Ramos (cell line): Measurements from ENCODE around the gene VTN.

ENCODE experiments used
- in situ Hi-C: fragments of 300-500 bp; cut with MboI; formaldehyde crosslinking; loops from one replicate; pipeline ENCODE4 v1.14.3; 2022; ENCODE audit warnings: low sequenced_read_pairs; ENCODE audit not compliant: unreplicated experiment

VTN gene

GRCh38 chr17:28372945-28373274 lies 2.8 kb upstream of the VTN start:
- in situ Hi-C loops, result loop anchor here (25.0 kb wide), 3 partner anchors 111 to 1061 kb away; no protein-coding TSS in a partner anchor

- in situ Hi-C loops, result loop anchor here (25.0 kb wide), 3 partner anchors 110 to 1060 kb away; no protein-coding TSS in a partner anchor
These were observed 2.3 kb upstream of the VTN start for GRCh38 chr17:28372203-28372944.

DNA sequence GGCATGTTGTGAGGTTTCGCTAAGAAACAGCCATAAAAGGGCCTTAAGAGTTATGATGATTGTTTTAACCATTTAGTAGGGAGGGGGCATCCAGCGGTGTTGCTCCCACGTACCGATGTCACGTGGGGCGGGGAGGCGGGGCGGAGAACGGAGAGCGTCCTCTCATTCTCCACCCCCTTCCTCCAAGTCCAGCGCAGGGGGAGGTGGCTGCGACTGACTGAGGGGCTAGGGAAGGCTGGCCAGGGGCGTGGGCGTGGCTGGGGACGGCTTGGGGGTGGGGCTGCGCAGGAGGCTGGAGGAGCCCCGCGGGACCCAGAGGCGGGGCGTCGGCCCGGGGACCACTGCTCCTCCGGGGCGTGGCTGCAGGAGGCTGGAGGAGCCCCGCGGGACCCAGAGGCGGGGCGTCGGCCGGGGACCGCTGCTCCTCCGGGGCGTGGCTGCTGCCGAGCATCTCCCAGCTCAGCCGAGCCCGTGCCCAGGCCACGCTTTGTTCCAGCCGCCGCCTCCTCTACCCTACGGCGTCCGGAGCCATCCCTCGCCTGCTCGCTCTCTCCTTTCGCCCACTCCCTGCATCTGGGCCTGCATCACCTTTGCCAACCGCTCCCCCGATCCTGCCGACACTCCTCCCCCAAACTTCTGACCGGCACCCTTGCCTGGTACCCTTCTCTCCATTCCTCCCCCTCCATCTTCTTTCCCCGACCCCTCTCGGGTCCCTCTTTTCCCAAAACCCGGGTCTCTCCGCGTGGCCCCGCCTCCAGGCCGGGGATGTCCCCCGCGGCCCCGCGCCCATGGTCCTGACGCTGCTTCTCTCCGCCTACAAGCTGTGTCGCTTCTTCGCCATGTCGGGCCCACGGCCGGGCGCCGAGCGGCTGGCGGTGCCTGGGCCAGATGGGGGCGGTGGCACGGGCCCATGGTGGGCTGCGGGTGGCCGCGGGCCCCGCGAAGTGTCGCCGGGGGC lies 1.4 kb upstream of the VTN start, which contains the start of gene SARM1:
Gene SARM1, plus strand, starts transcription at position 450 of the 958 bp plus-strand sequence. Its CDS starts 339 bp downstream, at position 789.
- in situ Hi-C loops, result loop anchor here (25.0 kb wide), 3 partner anchors 109 to 1059 kb away; no protein-coding TSS in a partner anchor

GRCh38 chr17:28370744-28371103 lies 617 bp upstream of the VTN start:
- in situ Hi-C loops, result loop anchor here (25.0 kb wide), 3 partner anchors 108 to 1058 kb away; no protein-coding TSS in a partner anchor

- in situ Hi-C loops, result loop anchor here (25.0 kb wide), 3 partner anchors 107 to 1057 kb away; no protein-coding TSS in a partner anchor
These were observed 448 bp downstream of the VTN start for GRCh38 chr17:28369684-28370034.

- in situ Hi-C loops, result loop anchor here (25.0 kb wide), 3 partner anchors 107 to 1057 kb away; no protein-coding TSS in a partner anchor
These were observed 1.0 kb downstream of the VTN start for GRCh38 chr17:28368915-28369683.

DNA sequence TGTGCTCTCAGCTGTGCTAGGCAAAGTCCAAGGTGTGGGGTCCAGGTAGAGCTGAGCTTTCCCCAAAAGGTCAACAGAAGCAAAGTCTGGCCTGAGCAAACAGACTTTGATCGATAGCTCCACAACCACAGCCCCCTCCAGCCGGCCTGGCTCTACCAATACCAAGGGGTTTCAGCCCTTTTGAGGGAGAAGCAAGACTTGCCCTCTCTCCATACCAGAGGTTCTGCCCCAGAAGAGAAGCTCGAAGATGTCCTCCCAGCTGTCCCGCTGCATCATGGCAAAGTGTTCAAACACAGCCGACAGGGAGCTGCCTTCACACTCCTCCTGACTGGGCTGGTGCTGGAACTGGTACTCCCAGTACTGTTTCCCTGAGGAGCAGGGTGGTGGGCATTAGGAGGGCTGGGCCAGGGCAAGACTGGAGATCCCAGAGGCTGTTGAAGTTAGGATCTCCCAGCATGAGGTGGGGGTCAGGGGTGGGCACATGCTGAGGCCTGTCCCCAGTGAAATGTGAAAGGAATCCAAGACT lies 1.7 kb downstream of the VTN start:
- in situ Hi-C loops, result loop anchor here (25.0 kb wide), 3 partner anchors 106 to 1056 kb away; no protein-coding TSS in a partner anchor

GRCh38 chr17:28367641-28368305 lies 2.3 kb downstream of the VTN start:
- in situ Hi-C loops, result loop anchor here (25.0 kb wide), 3 partner anchors 105 to 1055 kb away; no protein-coding TSS in a partner anchor

- in situ Hi-C loops, result loop anchor here (25.0 kb wide), 3 partner anchors 104 to 1054 kb away; no protein-coding TSS in a partner anchor
These were observed 3.5 kb downstream of the VTN start for GRCh38 chr17:28366605-28367004.

GRCh38 chr17:28365487-28365886 lies 4.6 kb downstream of the VTN start:
- in situ Hi-C loops, result loop anchor here (25.0 kb wide), 3 partner anchors 103 to 1053 kb away; no protein-coding TSS in a partner anchor

DNA sequence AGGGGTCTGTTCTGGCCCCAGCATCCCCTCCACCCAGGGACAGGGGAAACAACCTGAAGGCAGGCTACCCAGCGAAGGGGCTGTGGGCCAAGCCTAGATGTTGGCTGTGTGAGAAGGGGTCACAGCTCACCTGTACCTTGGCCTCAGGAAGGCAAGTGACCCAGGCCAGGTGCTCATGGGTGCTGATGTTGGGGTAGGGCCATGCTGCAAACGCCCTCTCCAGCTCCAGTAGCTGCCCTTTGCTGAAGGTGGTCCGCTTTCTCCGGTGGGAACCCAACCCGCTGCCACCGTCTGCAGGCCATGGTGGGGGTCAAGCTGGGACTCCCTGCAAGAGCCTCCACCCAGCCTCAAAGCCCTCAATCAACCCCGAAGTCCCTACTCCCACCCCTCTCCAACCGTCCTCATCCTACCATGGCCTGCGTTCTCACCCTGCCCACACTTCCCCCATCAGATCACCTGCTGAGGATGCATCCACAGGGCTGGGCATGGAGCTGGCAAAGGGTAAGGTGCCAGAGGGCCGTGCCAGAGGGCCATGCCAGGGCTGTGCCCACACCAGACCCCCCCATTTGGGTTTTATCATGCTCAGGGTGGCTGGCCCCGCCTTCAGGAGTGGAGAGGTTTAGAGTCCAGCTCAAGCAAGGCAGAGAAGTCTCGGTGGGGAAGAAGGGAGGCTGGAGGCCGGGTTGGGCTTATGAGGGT lies 5.3 kb downstream of the VTN start, which contains the start of gene SEBOX:
Gene SEBOX, minus strand, starts transcription at position 535 of the 699 bp plus-strand sequence. Its CDS starts 48 bp downstream, at position 487.
- in situ Hi-C loops, result loop anchor here (25.0 kb wide), 3 partner anchors 103 to 1053 kb away; no protein-coding TSS in a partner anchor

DNA sequence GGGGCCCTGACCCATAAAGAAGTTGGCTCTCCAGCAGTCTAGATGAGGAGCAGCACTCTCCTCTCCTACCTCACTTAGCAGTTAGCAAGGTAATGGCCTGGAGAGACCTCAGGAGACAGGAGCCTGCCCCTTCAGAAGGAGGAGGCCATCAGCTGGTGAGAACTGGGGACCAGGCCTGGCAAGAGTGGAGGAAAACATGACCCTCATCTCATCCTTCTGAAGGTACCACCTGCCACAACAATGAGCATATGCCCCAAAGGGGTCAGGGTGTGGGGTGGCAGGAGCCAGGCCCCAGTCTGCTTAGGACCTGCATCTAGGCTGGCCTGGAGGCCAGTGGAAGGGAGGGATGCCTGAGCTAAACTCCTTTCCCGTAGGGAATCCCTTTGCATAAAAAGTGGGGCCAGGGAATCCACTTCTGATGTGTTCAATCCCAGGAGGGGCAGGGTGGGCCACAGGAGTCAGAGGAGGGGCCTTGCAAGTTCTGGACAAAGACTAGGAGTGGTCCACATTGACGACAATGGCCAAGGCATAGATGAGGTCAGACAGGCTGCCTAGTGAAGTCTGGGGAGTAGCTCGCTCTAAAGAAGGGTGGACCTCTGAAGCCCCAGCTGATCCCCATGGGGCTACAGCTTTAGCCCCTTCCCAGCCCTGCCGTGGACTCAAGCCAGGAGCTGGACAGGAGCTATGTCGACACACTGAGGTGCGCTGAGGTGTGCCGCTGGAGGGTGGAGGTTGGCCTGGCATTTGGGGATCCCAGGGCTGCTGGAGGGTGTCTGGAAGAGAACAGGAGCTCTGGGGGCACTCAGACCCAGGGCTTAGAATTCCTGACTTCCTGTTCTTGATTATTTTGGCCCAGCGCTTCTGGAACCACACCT lies 6.1 kb downstream of the VTN start:
- in situ Hi-C loops, result loop anchor here (25.0 kb wide), 3 partner anchors 102 to 1052 kb away; no protein-coding TSS in a partner anchor

- in situ Hi-C loops, result loop anchor here (25.0 kb wide), 3 partner anchors 101 to 1051 kb away; no protein-coding TSS in a partner anchor
These were observed 6.9 kb downstream of the VTN start for GRCh38 chr17:28363186-28363585.

DNA sequence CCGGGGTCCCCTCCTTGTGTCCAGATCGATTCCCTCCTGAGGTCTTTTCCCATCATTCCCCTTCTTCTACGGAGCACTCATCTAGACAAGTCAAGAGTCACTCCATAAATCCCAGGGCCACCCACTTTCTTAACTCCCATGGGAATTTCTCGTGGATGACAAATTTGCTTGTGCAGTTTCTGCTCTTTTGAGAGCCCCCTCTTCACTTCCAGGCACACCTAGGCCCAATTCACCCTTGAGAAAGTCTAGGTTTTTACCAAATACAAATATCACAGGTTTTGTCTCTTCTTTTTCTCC lies 12.3 kb downstream of the VTN start:
- in situ Hi-C loops, result loop anchor here (25.0 kb wide), 3 partner anchors 96 to 1046 kb away; no protein-coding TSS in a partner anchor

GRCh38 chr17:28357061-28357900 lies 12.8 kb downstream of the VTN start, which contains the start of gene POLDIP2:
TSS of gene POLDIP2 (minus strand) at chr17:28357527. CDS start at chr17:28357448, 79 bp downstream.
- in situ Hi-C loops, result loop anchor here (25.0 kb wide), 3 partner anchors 95 to 1045 kb away; no protein-coding TSS in a partner anchor

DNA sequence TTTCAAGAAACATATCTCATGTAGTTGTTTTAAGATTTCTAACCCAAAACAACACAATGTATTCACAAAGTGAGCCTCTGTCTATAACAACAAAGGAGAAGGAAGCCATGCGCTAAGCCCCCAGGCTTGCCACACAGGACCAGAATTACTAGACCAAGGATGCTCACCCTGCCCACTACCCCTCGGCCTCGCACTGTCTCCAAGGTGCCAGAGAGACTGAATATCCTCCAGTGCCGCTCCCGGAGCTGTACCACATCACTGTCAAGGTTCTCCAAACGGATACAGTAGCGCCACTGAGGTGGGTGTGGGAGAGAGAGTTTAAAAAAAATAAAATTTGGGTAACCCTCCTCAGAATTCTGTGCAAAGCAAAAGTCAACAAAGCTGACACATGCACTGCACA lies 19.8 kb downstream of the VTN start:
- in situ Hi-C loops, result loop anchor here (25.0 kb wide), 3 partner anchors 88 to 1038 kb away; no protein-coding TSS in a partner anchor
